ENCODE data around the gene NPAS3.

GRCh38 chr14:33206981-33207380, 268.3 kb downstream of the NPAS3 start:
- no peak for TF ChIP-seq CTCF (conservative IDR thresholded peaks at IDR 0.05 in 1 of 2, IDR thresholded peaks at IDR 0.05 in 1 of 2; ENCODE audit: low read depth in 1 of 2, low read length in 2 of 2)
- TF ChIP-seq EZH2 (IDR thresholded peaks at IDR 0.05; ENCODE audit: low read length, missing control alignments), result no peak
